ENCODE data around the gene HNRNPR. TPM values are rescaled to one million over a fixed set of nuclear protein-coding genes. Genes with fewer than 3 reads are reported as not detected.

The HNRNPR gene
- total and polyA plus RNA-seq, 2 donors (not counting 1 experiment from before 2014, with no cell fraction given), result 52.2 to 132 TPM

DNA sequence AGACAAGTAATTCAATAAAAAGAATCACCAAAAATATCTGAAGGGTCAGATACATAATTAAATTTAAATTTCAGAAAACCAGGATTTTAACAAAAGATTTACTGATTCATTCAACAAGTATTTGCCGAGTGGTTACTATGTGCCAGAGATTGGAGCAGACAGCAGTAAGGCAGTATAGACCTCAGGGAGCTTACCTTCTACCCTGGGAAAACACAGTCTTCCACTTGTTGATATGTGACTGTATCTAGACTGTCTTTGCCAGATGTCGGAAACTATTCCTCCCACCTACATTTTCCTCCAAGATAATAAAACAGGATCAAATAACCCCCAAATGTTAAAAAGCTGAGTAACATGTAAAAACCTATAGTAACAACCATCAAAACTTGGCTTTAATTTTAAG lies 6.2 kb downstream of the HNRNPR start:
- WGBS (ENCODE audit: insufficient coverage), result no CpG with 5 or more reads among the region's 2 CpGs
- Mint-ChIP-seq H3K27me3 (no peaks in the 10 kb centered on the region), H3K4me1 (peaks cover 40% of the 10 kb centered on the region), H3K4me3 (no peak overlapping the region), H3K27ac (no peak overlapping the region), H3K9me3 (ENCODE audit: insufficient read depth) (no peaks in the 10 kb centered on the region)
- intact Hi-C loops (cut with micrococcal nuclease), result no loop called here
- peaks cover 64% of the 10 kb centered on the region for H4K20me1 ChIP-seq (ENCODE audit: control insufficient read depth, insufficient read depth, low read length, poor library complexity, severe bottlenecking)
- no peak overlapping the region for H3K4me3 ChIP-seq (ENCODE audit: control extremely low read depth in 1 of 5, extremely low read depth in 1 of 5, insufficient read depth in 1 of 5, low read depth in 2 of 5, low read length in 4 of 5)
- CTCF ChIA-PET, result no interaction called here
- H3K9ac ChIP-seq (ENCODE audit: low read length), result no peak overlapping the region
- H3K27ac ChIP-seq (ENCODE audit: low read length in 2 of 2), result no peak overlapping the region
- H2AFZ ChIP-seq (ENCODE audit: insufficient read depth, low read depth, low read length, poor library complexity, severe bottlenecking), result no peak overlapping the region
- H3K4me2 ChIP-seq (replicated peaks; ENCODE audit: low read depth, low read length, poor library complexity, severe bottlenecking), result no peak overlapping the region
- ATAC-seq (ENCODE audit: low read depth), result no peak
- H3K79me2 ChIP-seq (ENCODE audit: control insufficient read depth, insufficient read depth, low read length), result peaks cover 95% of the 10 kb centered on the region
- TF ChIP-seq, protein P1, sequence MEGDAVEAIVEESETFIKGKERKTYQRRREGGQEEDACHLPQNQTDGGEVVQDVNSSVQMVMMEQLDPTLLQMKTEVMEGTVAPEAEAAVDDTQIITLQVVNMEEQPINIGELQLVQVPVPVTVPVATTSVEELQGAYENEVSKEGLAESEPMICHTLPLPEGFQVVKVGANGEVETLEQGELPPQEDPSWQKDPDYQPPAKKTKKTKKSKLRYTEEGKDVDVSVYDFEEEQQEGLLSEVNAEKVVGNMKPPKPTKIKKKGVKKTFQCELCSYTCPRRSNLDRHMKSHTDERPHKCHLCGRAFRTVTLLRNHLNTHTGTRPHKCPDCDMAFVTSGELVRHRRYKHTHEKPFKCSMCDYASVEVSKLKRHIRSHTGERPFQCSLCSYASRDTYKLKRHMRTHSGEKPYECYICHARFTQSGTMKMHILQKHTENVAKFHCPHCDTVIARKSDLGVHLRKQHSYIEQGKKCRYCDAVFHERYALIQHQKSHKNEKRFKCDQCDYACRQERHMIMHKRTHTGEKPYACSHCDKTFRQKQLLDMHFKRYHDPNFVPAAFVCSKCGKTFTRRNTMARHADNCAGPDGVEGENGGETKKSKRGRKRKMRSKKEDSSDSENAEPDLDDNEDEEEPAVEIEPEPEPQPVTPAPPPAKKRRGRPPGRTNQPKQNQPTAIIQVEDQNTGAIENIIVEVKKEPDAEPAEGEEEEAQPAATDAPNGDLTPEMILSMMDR (IDR thresholded peaks at IDR 0.05), result no peak
- no peak for TF ChIP-seq EZH2 (IDR thresholded peaks at IDR 0.05; ENCODE audit: borderline replicate concordance, insufficient read depth, low read depth, low read length, poor library complexity, severe bottlenecking)
- H3K9me3 ChIP-seq (ENCODE audit: control extremely low read depth in 1 of 3, control insufficient read depth in 2 of 3, insufficient read depth in 1 of 3, low read length in 2 of 3), result no peaks in the 10 kb centered on the region
- POLR2A ChIA-PET, result no interaction called here
- peaks cover 13 to 40% of the 10 kb centered on the region in 2 donors for H3K4me1 ChIP-seq (ENCODE audit: control insufficient read depth in 2 of 2, insufficient read depth in 2 of 2, low read length in 2 of 2)
- DNase-seq, result no peak
- no peaks in the 10 kb centered on the region for H3K27me3 ChIP-seq (replicated peaks in 1 of 4; ENCODE audit: control extremely low read depth in 1 of 4, control insufficient read depth in 3 of 4, insufficient read depth in 4 of 4, low read length in 3 of 4)
- peaks cover 4 to 37% of the 10 kb centered on the region in 2 experiments for H3K36me3 ChIP-seq (replicated peaks in 1 of 2; ENCODE audit: control extremely low read depth in 1 of 2, control insufficient read depth in 1 of 2, extremely low read depth in 1 of 2, insufficient read depth in 2 of 2, low read length in 1 of 2)

DNA sequence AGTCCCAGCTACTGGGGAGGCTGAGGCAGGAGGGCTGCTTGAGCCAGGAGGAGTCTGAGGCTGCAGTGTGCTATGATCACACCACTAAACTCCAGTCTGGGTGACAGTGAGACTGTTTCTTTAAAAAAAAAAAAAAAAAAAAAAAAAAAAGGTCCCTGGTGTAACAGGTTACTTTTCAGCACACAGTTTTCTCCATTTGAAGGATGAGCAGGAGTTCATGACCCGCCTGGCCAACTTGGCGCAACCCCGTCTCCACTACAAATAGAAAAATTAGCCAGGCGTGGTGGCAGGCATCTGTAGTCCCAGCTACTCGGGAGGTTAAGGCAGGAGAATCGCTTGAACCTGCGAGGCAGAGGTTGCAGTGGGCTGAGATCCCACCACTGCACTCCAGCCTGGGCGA lies 12.4 kb downstream of the HNRNPR start:
- Histone ChIP-seq H3K27ac (ENCODE audit: low read length in 2 of 2) (no peak overlapping the region), H4K20me1 (ENCODE audit: control insufficient read depth, insufficient read depth, low read length, poor library complexity, severe bottlenecking) (peaks cover 47% of the 10 kb centered on the region), H3K4me3 (ENCODE audit: control extremely low read depth in 1 of 5, extremely low read depth in 1 of 5, insufficient read depth in 1 of 5, low read depth in 2 of 5, low read length in 4 of 5) (no peak overlapping the region), H3K27me3 (replicated peaks in 1 of 4; ENCODE audit: control extremely low read depth in 1 of 4, control insufficient read depth in 3 of 4, insufficient read depth in 4 of 4, low read length in 3 of 4) (no peaks in the 10 kb centered on the region), H2AFZ (ENCODE audit: insufficient read depth, low read depth, low read length, poor library complexity, severe bottlenecking) (no peak overlapping the region), H3K9me3 (ENCODE audit: control extremely low read depth in 1 of 3, control insufficient read depth in 2 of 3, insufficient read depth in 1 of 3, low read length in 2 of 3) (no peaks in the 10 kb centered on the region), H3K79me2 (ENCODE audit: control insufficient read depth, insufficient read depth, low read length) (peaks cover 91% of the 10 kb centered on the region), H3K9ac (ENCODE audit: low read length) (no peak overlapping the region), H3K4me1 (ENCODE audit: control insufficient read depth in 2 of 2, insufficient read depth in 2 of 2, low read length in 2 of 2) (no peaks in the 10 kb centered on the region), H3K4me2 (replicated peaks; ENCODE audit: low read depth, low read length, poor library complexity, severe bottlenecking) (no peak overlapping the region), H3K36me3 (replicated peaks in 1 of 2; ENCODE audit: control extremely low read depth in 1 of 2, control insufficient read depth in 1 of 2, extremely low read depth in 1 of 2, insufficient read depth in 2 of 2, low read length in 1 of 2) (peaks cover 14 to 75% of the 10 kb centered on the region in 2 experiments)
- CTCF ChIA-PET, result no interaction called here
- Mint-ChIP-seq H3K27ac (no peak overlapping the region), H3K9me3 (ENCODE audit: insufficient read depth) (no peaks in the 10 kb centered on the region), H3K27me3 (no peaks in the 10 kb centered on the region), H3K4me1 (peaks cover 2% of the 10 kb centered on the region), H3K4me3 (no peak overlapping the region)
- POLR2A ChIA-PET, result no interaction called here
- 100% methylated on average over 6 of the region's 8 CpGs for WGBS (ENCODE audit: insufficient coverage)
- DNase-seq (no peak), ATAC-seq (ENCODE audit: low read depth) (no peak)
- TF ChIP-seq, protein P1 (IDR thresholded peaks at IDR 0.05), result no peak
- no peak for TF ChIP-seq EZH2 (IDR thresholded peaks at IDR 0.05; ENCODE audit: borderline replicate concordance, insufficient read depth, low read depth, low read length, poor library complexity, severe bottlenecking)
- intact Hi-C loops (cut with micrococcal nuclease), result no loop called here

Data from B cell (primary cell).